Stimulated activated CD8-positive, alpha-beta memory T cell treated with anti-CD3 and anti-CD28 coated beads, Interleukin-15, amount 100 ng/mL, for 48 hours (primary cell): ENCODE data around the gene APLNR.

Experiments used
- DNase-seq, 2 donors: peaks; one replicate each; pipeline ENCODE4 v3.0.0-alpha.2; 2020; ENCODE audit warnings: low read depth in 2 of 2

The APLNR gene

GRCh38 chr11:57251491-57252104, 14.5 kb upstream of the APLNR start:
- no peak for DNase-seq

DNA sequence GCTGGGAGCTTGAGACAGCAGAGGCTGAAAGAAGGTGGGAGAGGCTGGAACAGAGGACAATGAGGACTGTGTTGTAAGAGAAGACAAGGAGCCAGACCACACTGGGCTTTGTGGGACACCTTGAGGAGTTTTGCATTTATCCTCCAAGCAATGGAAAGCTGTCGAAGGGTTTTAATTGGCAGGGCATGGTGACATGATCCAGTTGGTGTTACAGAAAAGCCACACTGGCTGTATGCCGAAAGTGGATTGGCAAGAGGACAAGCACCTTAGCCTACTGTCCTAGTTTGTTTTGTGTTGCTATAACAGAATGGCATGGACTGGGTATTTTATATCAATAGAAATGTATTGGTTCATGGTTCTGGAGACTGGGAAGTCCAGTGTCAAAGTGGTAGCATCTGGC, 14.0 kb upstream of the APLNR start:
- DNase-seq, result no peak

GRCh38 chr11:57249384-57250319, 12.6 kb upstream of the APLNR start:
- peak; percentile 4 to 11 for DNase-seq

DNA sequence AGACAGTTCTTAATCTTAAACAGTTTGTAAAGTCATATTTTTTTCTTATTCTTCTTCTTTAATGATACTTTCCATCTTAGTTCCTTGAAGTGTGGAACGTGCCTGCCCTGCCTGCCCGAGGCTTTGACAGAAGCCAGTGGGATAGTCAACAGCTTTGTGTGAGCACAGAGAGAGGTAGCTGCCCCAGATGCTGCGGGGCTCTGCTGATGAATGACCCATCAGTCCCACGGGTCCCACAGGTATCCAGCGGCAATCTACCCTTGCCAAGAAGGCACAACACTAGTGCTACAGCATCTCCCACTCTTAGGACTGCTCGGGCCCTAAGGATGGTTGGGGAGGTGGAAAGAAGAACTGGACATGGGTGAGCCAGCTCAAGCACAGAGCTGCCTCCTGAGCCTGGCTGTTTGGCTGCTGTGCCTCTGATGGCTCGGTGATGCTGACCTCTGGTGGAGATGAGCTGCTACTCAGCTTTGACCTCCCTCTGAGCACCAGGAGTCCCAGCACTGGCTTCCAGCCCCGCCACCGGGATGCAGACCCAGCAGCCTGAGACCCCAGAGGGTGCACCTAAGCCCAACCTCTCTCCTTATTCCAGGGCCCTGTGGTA, 11.8 kb upstream of the APLNR start:
- DNase-seq, result peak; percentile 3 to 15

DNA sequence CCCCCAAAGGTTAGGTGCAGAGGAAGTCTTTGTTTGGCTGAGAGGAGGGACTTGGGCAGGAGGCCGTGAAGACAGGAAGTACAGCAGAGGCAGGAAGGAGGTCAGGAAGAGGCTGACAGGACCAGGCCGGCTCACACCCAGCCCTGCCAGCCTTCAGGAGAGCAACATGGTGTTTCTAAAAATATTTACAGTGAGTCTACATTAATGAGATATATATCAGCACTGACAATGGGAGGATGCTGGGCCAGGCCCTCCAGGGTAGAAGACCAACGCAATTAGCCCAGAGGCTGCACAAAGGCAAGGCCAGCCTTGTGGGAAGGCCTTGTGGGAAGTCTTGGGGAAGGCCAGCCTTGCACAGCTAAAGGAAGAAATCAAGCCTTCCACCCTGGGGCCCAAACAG, 7.9 kb upstream of the APLNR start:
- DNase-seq, result no peak

GRCh38 chr11:57241353-57241972, 4.4 kb upstream of the APLNR start:
- no peak for DNase-seq

- DNase-seq, result no peak
Observed at GRCh38 chr11:57240757-57241156, 3.7 kb upstream of the APLNR start.

DNA sequence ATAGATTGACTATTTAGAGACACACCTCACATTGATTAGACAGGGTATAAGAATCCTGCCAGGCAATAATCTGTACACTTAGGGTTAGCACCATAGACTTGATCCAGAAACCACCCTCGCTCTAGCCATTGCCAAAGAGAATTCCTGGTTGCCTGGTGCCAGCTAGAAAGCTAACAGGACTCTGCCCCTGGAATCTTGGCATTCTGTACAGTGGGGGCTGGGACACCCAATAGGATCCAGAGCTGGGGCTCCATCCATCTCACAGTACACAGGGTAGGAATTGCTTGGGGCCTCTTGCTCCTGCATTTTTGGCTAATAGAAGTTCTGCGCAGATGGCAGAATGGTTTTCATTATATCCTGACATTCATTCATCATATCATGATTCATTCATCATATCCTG, 3.0 kb upstream of the APLNR start:
- no peak for DNase-seq

- no peak for DNase-seq
Observed at GRCh38 chr11:57239348-57239747, 2.3 kb upstream of the APLNR start.

DNA sequence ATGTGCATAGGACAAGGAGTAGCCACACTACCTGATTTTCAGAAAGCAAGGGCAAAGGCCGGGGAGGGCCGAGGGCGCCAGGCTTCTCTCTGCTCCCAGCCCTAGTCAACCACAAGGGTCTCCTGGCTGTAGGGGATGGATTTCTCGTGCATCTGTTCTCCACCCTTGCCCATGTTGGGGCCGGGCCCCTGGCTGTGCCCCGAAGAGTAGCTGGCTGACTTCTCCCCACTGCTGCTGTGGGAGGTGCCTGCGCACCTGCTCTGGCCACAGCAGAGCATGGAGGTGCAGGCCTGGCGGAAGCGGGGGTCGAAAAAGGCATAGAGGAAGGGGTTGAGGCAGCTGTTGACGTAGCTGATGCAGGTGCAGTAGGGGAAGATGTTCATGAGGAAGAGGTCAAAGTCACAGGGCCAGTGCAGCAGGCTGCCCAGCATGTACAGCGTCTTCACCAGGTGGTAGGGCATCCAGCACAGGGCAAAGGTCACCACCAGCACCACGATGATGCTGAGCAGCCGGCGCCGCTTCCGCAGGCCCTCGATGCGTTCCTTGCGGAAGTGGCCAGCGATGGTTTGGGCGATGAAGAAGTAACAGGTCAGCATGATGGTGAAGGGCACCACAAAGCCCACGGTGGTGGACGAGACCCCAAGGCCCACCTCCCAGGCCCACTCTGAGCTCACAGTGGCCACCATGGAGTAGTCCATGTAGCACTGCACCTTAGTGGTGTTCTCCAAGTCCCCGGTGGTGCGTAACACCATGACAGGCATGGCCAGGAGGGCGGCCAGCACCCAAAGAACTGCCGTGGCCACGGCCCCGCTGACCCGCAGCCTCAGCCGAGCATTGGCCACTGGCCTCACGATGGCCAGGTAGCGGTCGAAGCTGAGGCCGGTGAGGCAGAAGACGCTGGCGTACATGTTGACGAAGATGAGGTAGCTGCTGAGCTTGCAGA, 1.0 kb downstream of the APLNR start:
- no peak for DNase-seq

DNA sequence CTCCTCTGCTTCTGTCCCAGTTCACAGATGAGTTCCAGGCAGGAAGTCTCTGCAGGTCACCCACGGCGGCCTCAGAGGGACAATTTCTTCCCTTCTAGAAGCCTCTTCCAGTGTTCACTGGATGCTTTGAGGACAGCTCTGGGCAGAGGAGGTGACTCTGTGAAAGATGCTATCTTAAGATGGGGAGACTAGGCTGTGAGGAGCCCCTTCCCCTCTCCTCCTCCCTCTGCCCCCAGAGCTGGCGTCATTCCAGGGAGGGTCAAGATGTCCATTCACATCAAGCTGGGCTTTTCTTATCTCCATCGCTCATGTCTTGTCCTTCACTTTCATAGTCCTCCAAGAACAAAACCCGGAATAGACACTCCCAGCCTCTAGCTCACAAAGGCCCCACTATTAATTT, 3.3 kb downstream of the APLNR start:
- no peak for DNase-seq

- DNase-seq, result no peak
Observed at GRCh38 chr11:57231539-57232253, 5.4 kb downstream of the APLNR start.

DNA sequence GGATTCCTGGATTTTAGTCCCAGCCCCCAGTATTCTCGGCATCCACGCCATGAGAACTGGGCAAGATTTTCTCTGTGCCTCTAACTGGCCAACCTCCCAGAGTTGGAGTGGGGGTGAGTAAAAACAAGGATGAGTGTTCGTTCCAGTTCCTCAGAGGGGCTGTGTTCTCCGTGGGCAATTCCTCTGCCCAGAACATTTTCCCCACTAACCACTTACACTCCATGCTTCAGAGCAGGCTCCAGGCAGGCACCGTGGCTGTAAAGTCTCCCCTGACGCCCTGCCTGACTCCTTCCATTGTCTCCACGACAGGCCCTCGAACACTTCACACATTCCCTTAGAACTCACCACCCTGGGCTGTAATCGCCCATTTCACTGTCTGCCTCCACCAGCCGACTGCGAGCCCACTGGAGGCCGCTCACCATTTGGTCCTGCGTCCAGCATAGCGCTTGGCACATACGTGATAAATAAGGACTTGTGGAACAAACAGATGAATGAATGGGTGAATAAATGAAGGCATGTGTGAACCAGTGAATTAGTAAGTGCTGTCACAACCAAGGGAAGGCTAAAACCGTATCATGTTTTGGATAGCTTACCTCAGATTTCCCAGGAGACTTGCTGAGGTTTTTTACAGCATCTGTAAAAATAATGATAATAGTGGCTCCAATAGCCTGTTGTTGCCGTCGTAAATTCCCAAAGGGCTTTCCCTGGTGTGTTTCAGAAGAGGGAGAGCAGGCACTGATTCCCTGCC, 6.1 kb downstream of the APLNR start:
- DNase-seq, result no peak

GRCh38 chr11:57230316-57230715, 6.7 kb downstream of the APLNR start:
- DNase-seq, result no peak

DNA sequence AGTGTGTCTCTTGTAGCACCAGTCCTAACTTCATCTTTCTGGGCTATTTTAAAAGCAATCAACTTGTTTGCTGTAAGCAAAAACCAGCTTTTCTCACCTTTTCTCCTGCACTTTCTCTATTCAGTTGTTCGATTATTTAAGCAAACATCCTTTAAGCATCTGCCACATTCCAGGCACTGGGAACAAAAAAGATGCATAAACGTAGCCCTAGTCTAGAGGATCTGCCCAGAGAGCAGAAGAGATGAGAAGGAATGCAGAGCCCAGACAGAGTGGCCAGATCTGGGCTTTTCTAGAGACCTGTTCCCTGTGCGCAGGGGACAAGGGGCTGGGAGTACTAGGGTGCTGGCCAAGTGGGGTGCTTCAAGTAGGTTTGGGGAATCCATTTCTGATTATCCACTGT, 8.4 kb downstream of the APLNR start:
- DNase-seq, result no peak

- no peak for DNase-seq
Observed at GRCh38 chr11:57224537-57224936, 12.5 kb downstream of the APLNR start.

- DNase-seq, result no peak
Observed at GRCh38 chr11:57224128-57224527, 12.9 kb downstream of the APLNR start.

DNA sequence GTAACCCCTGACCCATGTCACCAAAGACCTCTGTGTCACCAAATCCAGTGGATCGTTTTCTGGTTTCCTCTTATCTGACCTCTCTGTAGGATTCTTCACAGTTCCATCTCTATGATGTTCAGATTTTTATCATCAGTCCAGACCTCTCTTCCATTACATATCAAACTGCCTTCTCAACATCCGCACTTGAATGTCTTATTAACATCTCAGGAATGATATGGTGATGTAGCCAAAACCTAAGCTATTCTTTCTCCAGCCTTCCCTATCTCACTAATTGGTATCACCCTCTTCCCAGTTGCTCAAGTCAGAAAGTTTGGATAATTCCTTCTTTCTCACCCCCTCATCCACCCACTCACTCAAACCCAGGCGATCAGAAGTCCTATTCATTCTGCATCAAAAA, 13.4 kb downstream of the APLNR start:
- no peak for DNase-seq

DNA sequence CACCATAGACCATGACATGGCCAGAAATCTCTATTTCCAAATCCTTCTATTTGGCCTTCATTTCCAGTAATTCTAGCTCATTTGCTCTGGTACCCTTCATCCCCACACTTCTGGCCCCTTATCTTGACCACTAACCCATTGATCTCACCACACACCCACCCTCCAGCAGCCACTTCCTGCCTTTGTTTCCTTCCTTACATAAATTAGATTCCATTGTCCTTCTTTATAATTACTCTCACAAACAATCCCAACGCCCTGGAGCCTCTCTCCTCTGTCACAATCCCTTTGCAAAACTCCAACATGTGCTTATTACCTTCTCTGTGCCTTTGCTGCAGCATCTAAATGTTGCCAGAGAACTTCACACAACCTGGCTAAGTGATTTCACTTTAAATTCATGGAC, 14.8 kb downstream of the APLNR start:
- no peak for DNase-seq
